ENCODE measurements around the gene HAPLN2.

DNA sequence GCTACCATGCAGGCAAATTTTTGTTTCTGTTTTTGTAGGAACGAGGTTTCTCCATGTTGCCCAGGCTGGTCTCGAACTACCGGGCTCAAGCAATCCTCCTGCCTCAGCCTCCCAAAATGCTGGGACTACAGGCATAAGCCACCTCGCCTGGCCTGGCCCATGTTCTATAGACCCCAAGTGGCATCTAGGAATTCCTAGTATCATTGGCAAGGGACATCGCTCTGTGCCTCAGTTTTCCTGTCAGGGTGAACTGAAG lies 43.5 kb downstream of the HAPLN2 start:
- TF ChIP-seq POLR2A (IDR thresholded peaks at IDR 0.05) (no peak), CTCF (IDR thresholded peaks at IDR 0.05) (no peak)

All from gastroesophageal sphincter (tissue), 3 donors.